NCI-H2029 (cell line): Measurements from ENCODE around the gene ZYG11B.
A peak's percentile ranks its signal among the peaks of the same experiment; 100 is the strongest.
"Not testable (repeated sequence)": the region's sequence is repeated elsewhere in the genome, so short reads cannot be mapped to it uniquely, and the experiment has no call there.

ENCODE experiments used
- DNase-seq: peaks from one replicate; lab custom pipeline; 2025; lab: John Stamatoyannopoulos, UW

Gene ZYG11B

GRCh38 chr1:52726265-52727113 lies at the start of gene ZYG11B:
TSS of gene ZYG11B (plus strand) at chr1:52726453. CDS start at chr1:52726654, 201 bp downstream.
- peak; percentile 86 for DNase-seq

GRCh38 chr1:52677076-52677806 lies 49.0 kb upstream of the ZYG11B start:
- peak; percentile 22 for DNase-seq

GRCh38 chr1:52679048-52679447 lies 47.2 kb upstream of the ZYG11B start:
- DNase-seq: no peak

GRCh38 chr1:52679498-52679897 lies 46.8 kb upstream of the ZYG11B start:
- no peak for DNase-seq

- DNase-seq: no peak
These were observed 45.9 kb upstream of the ZYG11B start for GRCh38 chr1:52680353-52680752.

- DNase-seq: no peak
These were observed 45.1 kb upstream of the ZYG11B start for GRCh38 chr1:52681136-52681535.

GRCh38 chr1:52683367-52683940 lies 42.8 kb upstream of the ZYG11B start:
- no peak for DNase-seq

- no peak for DNase-seq
These were observed 41.7 kb upstream of the ZYG11B start for GRCh38 chr1:52684545-52684944.

GRCh38 chr1:52686261-52686751 lies 39.9 kb upstream of the ZYG11B start:
- DNase-seq: peak; percentile 63

- no peak for DNase-seq
These were observed 39.4 kb upstream of the ZYG11B start for GRCh38 chr1:52686830-52687229.

- no peak for DNase-seq
These were observed 34.4 kb upstream of the ZYG11B start for GRCh38 chr1:52691821-52692220.

- no peak for DNase-seq
These were observed 33.6 kb upstream of the ZYG11B start for GRCh38 chr1:52692697-52693096.

GRCh38 chr1:52693351-52693750 lies 32.9 kb upstream of the ZYG11B start:
- DNase-seq: not testable (repeated sequence)

GRCh38 chr1:52693843-52694242 lies 32.4 kb upstream of the ZYG11B start:
- no peak for DNase-seq

- no peak for DNase-seq
These were observed 30.6 kb upstream of the ZYG11B start for GRCh38 chr1:52695627-52696026.

GRCh38 chr1:52697795-52698674 lies 28.2 kb upstream of the ZYG11B start, which contains the start of gene COA7:
TSS of gene COA7 (minus strand) at chr1:52698347. CDS start at chr1:52698326, 21 bp downstream.
- peak; percentile 97 for DNase-seq

- peak; percentile 99 for DNase-seq
These were observed 23.1 kb upstream of the ZYG11B start for GRCh38 chr1:52702886-52703787.

GRCh38 chr1:52706136-52706670 lies 20.1 kb upstream of the ZYG11B start:
- DNase-seq: no peak

GRCh38 chr1:52706941-52707926 lies 19.0 kb upstream of the ZYG11B start:
- DNase-seq: no peak
